H1 (cell line): ENCODE data around the gene MTMR2. TPM values are rescaled to one million over a fixed set of nuclear protein-coding genes. Genes with fewer than 3 reads are reported as not detected.

Experiments used
- CTCF ChIA-PET: fragments of 300-600 bp; sonication (Branson Sonifier 250); formaldehyde crosslinking; loops from one replicate; lab custom pipeline; 2021; ENCODE audit not compliant: partially characterized antibody; lab: Charles Lee
- POLR2A ChIA-PET: fragments of 300-600 bp; sonication (Branson Sonifier 250); formaldehyde crosslinking; loops from one replicate; lab custom pipeline; 2021; ENCODE audit warnings: inconsistent platforms; ENCODE audit not compliant: partially characterized antibody; lab: Charles Lee
- DNase-seq, 2 experiments: peaks; one replicate each; pipeline versions ENCODE4 v3.0.0 to v3.0.0-alpha.2; 2010 to 2022; ENCODE audit warnings: low spot score in 2 of 2, low read depth in 1 of 2, mixed read lengths in 1 of 2
- FAIRE-seq: peaks from 2 replicates; lab custom pipeline; 2011; peaks lifted over from hg19 to GRCh38; lab: Jason Lieb, UNC
- H2AFZ ChIP-seq: 2 replicates; pipeline ENCODE4 v1.8.1; 2012; ENCODE audit warnings: low read length, inconsistent platforms
- H2AK5ac ChIP-seq: 2 replicates; pipeline ENCODE4 v1.6.1; 2013; ENCODE audit warnings: low read depth, low read length
- H2BK120ac ChIP-seq: replicated peaks from 2 replicates; pipeline ENCODE3; 2013; ENCODE audit warnings: low read depth, low read length, inconsistent platforms
- H2BK12ac ChIP-seq: 2 replicates; pipeline ENCODE4 v1.6.1; 2013; ENCODE audit warnings: low read depth, low read length
- H2BK15ac ChIP-seq: 2 replicates; pipeline ENCODE4 v1.6.1; 2013; ENCODE audit warnings: low read length
- H2BK20ac ChIP-seq: 2 replicates; pipeline ENCODE4 v1.6.1; 2013; ENCODE audit warnings: low read length
- H2BK5ac ChIP-seq: 2 replicates; pipeline ENCODE4 v1.6.1; 2013; ENCODE audit warnings: low read depth, low read length
- H3K14ac ChIP-seq: 2 replicates; pipeline ENCODE4 v1.6.1; 2013; ENCODE audit warnings: inconsistent platforms; ENCODE audit not compliant: insufficient read length
- H3K18ac ChIP-seq: 2 replicates; pipeline ENCODE4 v1.6.1; 2013; ENCODE audit warnings: low read length; ENCODE audit errors: extremely low read depth
- H3K23ac ChIP-seq: 2 replicates; pipeline ENCODE4 v1.6.1; 2013; ENCODE audit warnings: inconsistent platforms; ENCODE audit not compliant: insufficient read length
- H3K23me2 ChIP-seq: 2 replicates; pipeline ENCODE4 v1.6.1; 2013; ENCODE audit warnings: low read depth, low read length
- H3K27ac ChIP-seq: 2 replicates; pipeline ENCODE4 v1.6.1; 2011; ENCODE audit warnings: low read depth, low read length, inconsistent platforms
- H3K27me3 ChIP-seq, 4 experiments: replicated peaks in 1 of 4; 1 replicate in 1 of 4; 2 replicates in 3 of 4; pipeline versions ENCODE4 v1.6.1 to v1.8.1; 2011 to 2013; ENCODE audit warnings: low read length in 3 of 4, mild to moderate bottlenecking in 3 of 4, inconsistent platforms in 2 of 4, mixed read lengths in 2 of 4, moderate library complexity in 1 of 4; ENCODE audit not compliant: control insufficient read depth in 3 of 4, insufficient read depth in 3 of 4; ENCODE audit errors: extremely low read depth in 1 of 4
- H3K36me3 ChIP-seq, 4 experiments: 2 replicates each; pipeline versions ENCODE4 v1.6.1 to v1.8.1; 2011 to 2013; ENCODE audit warnings: mild to moderate bottlenecking in 4 of 4, low read length in 3 of 4, moderate library complexity in 2 of 4, control low read depth in 1 of 4, inconsistent platforms in 1 of 4; ENCODE audit not compliant: insufficient read depth in 4 of 4, control insufficient read depth in 2 of 4
- H3K4ac ChIP-seq: replicated peaks from 2 replicates; pipeline ENCODE3; 2013; ENCODE audit warnings: low read length, low read depth, mixed read lengths, inconsistent platforms; ENCODE audit not compliant: insufficient read length
- H3K4me1 ChIP-seq, 4 experiments: replicated peaks in 1 of 4; 1 replicate in 1 of 4; 2 replicates in 3 of 4; pipeline versions ENCODE4 v1.6.1 to v1.8.1; 2011 to 2013; ENCODE audit warnings: low read length in 3 of 4, inconsistent platforms in 2 of 4, mixed read lengths in 1 of 4; ENCODE audit not compliant: insufficient read depth in 4 of 4, control insufficient read depth in 3 of 4
- H3K4me2 ChIP-seq, 2 experiments: 2 replicates each; pipeline versions ENCODE4 v1.6.1 to v1.8.1; 2011 to 2013; ENCODE audit warnings: low read depth in 2 of 2, low read length in 2 of 2, control low read depth in 1 of 2, inconsistent platforms in 1 of 2, mild to moderate bottlenecking in 1 of 2; ENCODE audit not compliant: insufficient read depth in 1 of 2
- H3K4me3 ChIP-seq, 4 experiments: fragments of 200-600, 300-600 bp in 1 of 4; sonication (generic), shearing (Covaris generic), sonication (Bioruptor Twin) in 1 of 4; 2 replicates each; pipeline versions ENCODE4 v1.5.1 to v1.8.1; 2011 to 2016; ENCODE audit warnings: low read length in 4 of 4, low read depth in 3 of 4, control low read depth in 2 of 4, inconsistent platforms in 2 of 4, mild to moderate bottlenecking in 2 of 4, mixed read lengths in 1 of 4, moderate library complexity in 1 of 4; ENCODE audit not compliant: insufficient read depth in 2 of 4; ENCODE audit errors: extremely low read depth in 1 of 4
- H3K56ac ChIP-seq: replicated peaks from 2 replicates; pipeline ENCODE3; 2013; ENCODE audit warnings: low read depth, mild to moderate bottlenecking, mixed read lengths, low read length, inconsistent platforms; ENCODE audit not compliant: insufficient read length
- H3K79me1 ChIP-seq: 2 replicates; pipeline ENCODE4 v1.6.1; 2013; ENCODE audit warnings: low read depth, low read length, control low read depth
- H3K79me2 ChIP-seq, 2 experiments: 2 replicates each; pipeline versions ENCODE4 v1.6.1 to v1.8.1; 2012 to 2013; ENCODE audit warnings: low read length in 2 of 2, mild to moderate bottlenecking in 2 of 2, inconsistent platforms in 1 of 2; ENCODE audit not compliant: insufficient read depth in 2 of 2, control insufficient read depth in 1 of 2
- H3K9ac ChIP-seq, 4 experiments: replicated peaks in 1 of 4; 1 replicate in 1 of 4; 2 replicates in 3 of 4; pipeline versions ENCODE4 v1.6.1 to v1.8.1; 2011 to 2013; ENCODE audit warnings: low read depth in 3 of 4, low read length in 3 of 4, control low read depth in 2 of 4, mild to moderate bottlenecking in 2 of 4, moderate library complexity in 2 of 4, inconsistent platforms in 1 of 4; ENCODE audit errors: extremely low read depth in 1 of 4
- H3K9me3 ChIP-seq, 2 experiments: 2 replicates each; pipeline versions ENCODE4 v1.6.1 to v1.8.1; 2012 to 2013; ENCODE audit warnings: mild to moderate bottlenecking in 2 of 2, moderate library complexity in 2 of 2, control low read depth in 1 of 2, inconsistent platforms in 1 of 2, low read depth in 1 of 2, low read length in 1 of 2, mixed read lengths in 1 of 2; ENCODE audit not compliant: insufficient read depth in 2 of 2
- H4K20me1 ChIP-seq, 2 experiments: replicated peaks in 1 of 2; 2 replicates each; pipeline versions ENCODE3 to v1.8.1; 2011 to 2013; ENCODE audit warnings: inconsistent platforms in 2 of 2, low read length in 2 of 2, mild to moderate bottlenecking in 1 of 2; ENCODE audit not compliant: insufficient read depth in 2 of 2, control insufficient read depth in 1 of 2
- H4K5ac ChIP-seq: 2 replicates; pipeline ENCODE4 v1.6.1; 2013; ENCODE audit warnings: low read length, low read depth, mixed read lengths, inconsistent platforms; ENCODE audit not compliant: insufficient read length
- H4K8ac ChIP-seq: 2 replicates; pipeline ENCODE4 v1.8.0; 2013; ENCODE audit warnings: mild to moderate bottlenecking, moderate library complexity, low read length, inconsistent platforms; ENCODE audit not compliant: insufficient read depth; ENCODE audit errors: extremely low read depth
- H4K91ac ChIP-seq: replicated peaks from 2 replicates; pipeline ENCODE3; 2013; ENCODE audit warnings: low read length, mixed read lengths, inconsistent platforms; ENCODE audit not compliant: insufficient read length
- WGBS, 2 experiments: shearing (Covaris generic) in 1 of 2; methylation state at CpG; one replicate each; pipeline versions ENCODE4 v1.1.6 to v1.1.7; 2013 to 2015; ENCODE audit warnings: low lambda C conversion rate in 2 of 2, mixed read lengths in 2 of 2, inconsistent platforms in 1 of 2, low coverage in 1 of 2, missing lambda C conversion rate in 1 of 2; ENCODE audit not compliant: insufficient replicate concordance in 2 of 2, insufficient coverage in 1 of 2, insufficient read length in 1 of 2; ENCODE audit errors: extremely low coverage in 1 of 2, missing lambda C conversion rate in 1 of 2; 5-methylcytosine and 5-hydroxymethylcytosine counted together
- polyA plus RNA-seq, 7 experiments: library from polyadenylated mRNA; depleted of rRNA in 3 of 7; stranded (reverse) in 5 of 7; unstranded in 2 of 7; fragments of >200 nt in 5 of 7; fragments of 200-250 nt in 2 of 7; gene quantifications; 1 replicate in 5 of 7; 2 replicates in 1 of 7; 4 replicates in 1 of 7; pipeline versions ENCODE4 v1.2.1 to v1.2.3, GENCODE V29; 2011 to 2013; ENCODE audit warnings: missing spikeins in 2 of 7, mixed read lengths in 2 of 7
- total RNA-seq: library from RNA; stranded (reverse); fragmentation: NEBNext Ultra II Directional; extraction: Animal tissue kit (Norgen Biotek cat#: 25700); gene quantifications from 2 replicates; pipeline ENCODE4 v1.2.1, GENCODE V29; 2021

MTMR2 gene
- total and polyA plus RNA-seq, 2 of the 8 experiments (the other 6 are each of a cell fraction or from before 2014, with no cell fraction given), result 16.7 to 52.9 TPM

GRCh38 chr11:95886462-95886861 is 37.4 kb downstream of the MTMR2 start:
- ChIA-PET CTCF (no interaction called here), POLR2A (no interaction called here)
- Histone ChIP-seq H3K9ac (no peak overlapping the region), H4K5ac (no peak overlapping the region), H3K23me2 (no peaks in the 10 kb centered on the region), H3K36me3 (peaks cover 0 to 12% (median 0%) of the 10 kb centered on the region in 4 experiments; a peak in 2 of 8 replicates), H2BK5ac (no peak overlapping the region), H3K27me3 (no peaks in the 10 kb centered on the region; a peak in 1 of 7 replicates), H3K79me1 (no peaks in the 10 kb centered on the region), H4K91ac (no peak overlapping the region), H2AK5ac (no peak overlapping the region), H4K8ac (no peak overlapping the region), H2BK12ac (no peak overlapping the region), H2BK120ac (no peak overlapping the region), H3K56ac (no peak overlapping the region), H3K4me2 (no peak overlapping the region), H3K23ac (no peak overlapping the region), H3K14ac (no peak overlapping the region), H3K79me2 (no peaks in the 10 kb centered on the region; a peak in 1 of 4 replicates), H4K20me1 (no peaks in the 10 kb centered on the region), H3K4ac (no peak overlapping the region), H3K9me3 (no peaks in the 10 kb centered on the region), H2AFZ (no peak overlapping the region), H3K4me1 (no peaks in the 10 kb centered on the region), H2BK15ac (no peak overlapping the region), H2BK20ac (no peak overlapping the region), H3K18ac (no peak overlapping the region), H3K4me3 (no peak overlapping the region), H3K27ac (no peak overlapping the region)
- DNase-seq (no peak), FAIRE-seq (no peak)
- 86% methylated on average over 1 of the region's 1 CpG; no CpG with 5 or more reads in 1 of the 2 experiments for WGBS, 2 experiments
